C4-2B (cell line): ENCODE results near the gene NDE1.

Experiments used
- CTCF ChIP-seq: fragments of 450-650 bp; conservative IDR thresholded peaks from 2 replicates; pipeline ENCODE4 v1.5.1; 2017; ENCODE audit warnings: mild to moderate bottlenecking
- ZFX ChIP-seq: fragments of 450-650 bp; IDR thresholded peaks from 2 replicates; pipeline ENCODE4 v1.6.1; 2017

- no peak for TF ChIP-seq CTCF
- TF ChIP-seq ZFX: no peak
These were observed 17.2 kb downstream of the NDE1 start for GRCh38 chr16:15667091-15667742.
